Lower leg skin (tissue), 4 donors: ENCODE data around the gene FAM174B. TPM values are rescaled to one million over a fixed set of nuclear protein-coding genes. Genes with fewer than 3 reads are reported as not detected.
A peak's percentile ranks its signal among the peaks of the same experiment; 100 is the strongest.

Source experiments
- DNase-seq, 2 donors: peaks; one replicate each; pipeline ENCODE4 v3.0.0-alpha.2; 2019; ENCODE audit warnings: low spot score in 2 of 2
- H3K4me3 ChIP-seq: fragments of 200-600 bp; sonication (generic); 2 replicates; pipeline ENCODE4 v1.5.1; 2017; ENCODE audit warnings: mild to moderate bottlenecking, low read depth; ENCODE audit not compliant: poor library complexity, severe bottlenecking
- CTCF ChIP-seq, 3 donors: fragments of 450-650 bp; IDR thresholded peaks; one replicate each; pipeline ENCODE4 v1.5.1; 2016; ENCODE audit warnings: antibody characterized with exemption in 3 of 3, mild to moderate bottlenecking in 3 of 3, moderate library complexity in 2 of 3
- POLR2A ChIP-seq, 2 donors: fragments of 450-650 bp; IDR thresholded peaks; one replicate each; pipeline ENCODE4 v1.6.1; 2016 to 2017; ENCODE audit warnings: antibody characterized with exemption in 2 of 2, mild to moderate bottlenecking in 1 of 2, moderate library complexity in 1 of 2
- WGBS, 2 donors: methylation state at CpG; one replicate each; pipeline ENCODE4 v1.1.5; 2018; 5-methylcytosine and 5-hydroxymethylcytosine counted together
- intact Hi-C: fragments of 100-400 bp; cut with DNase I; formaldehyde crosslinking; loops from one replicate; pipeline ENCODE4 v1.15.0; 2023; ENCODE audit warnings: low total_unique reads
- total RNA-seq, 4 donors: library from RNA; depleted of rRNA; stranded (reverse); fragments of >200 nt; gene quantifications; one replicate each; pipeline ENCODE4 v1.1.0, GENCODE V29; 2016

FAM174B gene
- total RNA-seq, 4 donors from 2014 or later = 9.9 to 33.4 (median 18.3) TPM

GRCh38 chr15:92603278-92603677 lies 52.3 kb downstream of the FAM174B start:
- DNase-seq = peak in 1 of 2 donors; percentile 28
- TF ChIP-seq CTCF (IDR thresholded peaks at IDR 0.05) (no peak), POLR2A (IDR thresholded peaks at IDR 0.05) (no peak)
- 85 to 91% methylated on average over 5 of the region's 5 CpGs for WGBS, 2 donors
- no peak overlapping the region for H3K4me3 ChIP-seq
- intact Hi-C loops = no loop called here

GRCh38 chr15:92602267-92602593 lies 53.3 kb downstream of the FAM174B start:
- H3K4me3 ChIP-seq = no peak overlapping the region
- 90% methylated on average over 2 of the region's 2 CpGs for WGBS, 2 donors
- TF ChIP-seq CTCF (IDR thresholded peaks at IDR 0.05) (no peak), POLR2A (IDR thresholded peaks at IDR 0.05) (no peak)
- DNase-seq = no peak
- intact Hi-C loops = no loop called here

- no peak for TF ChIP-seq CTCF (IDR thresholded peaks at IDR 0.05)
- TF ChIP-seq POLR2A (IDR thresholded peaks at IDR 0.05) = no peak
- 84 to 88% methylated on average over 3 of the region's 3 CpGs for whole genome bisulfite sequencing, 2 donors
- H3K4me3 ChIP-seq = no peak overlapping the region
- DNase-seq = no peak
- intact Hi-C loops = no loop called here
Measured at GRCh38 chr15:92601592-92602266, 53.8 kb downstream of the FAM174B start.

GRCh38 chr15:92600856-92601255 lies 54.7 kb downstream of the FAM174B start:
- intact Hi-C loops = no loop called here
- 37 to 56% methylated on average over 3 of the region's 3 CpGs for WGBS, 2 donors
- H3K4me3 ChIP-seq = no peak overlapping the region
- no peak for DNase-seq
- TF ChIP-seq POLR2A (IDR thresholded peaks at IDR 0.05) (no peak), CTCF (IDR thresholded peaks at IDR 0.05) (no peak)

- intact Hi-C loops = no loop called here
- DNase-seq = no peak
- no peak overlapping the region for H3K4me3 ChIP-seq
- no peak for TF ChIP-seq CTCF (IDR thresholded peaks at IDR 0.05)
- TF ChIP-seq POLR2A (IDR thresholded peaks at IDR 0.05) = no peak
- 35 to 37% methylated on average over 4 of the region's 4 CpGs for WGBS, 2 donors
Measured at GRCh38 chr15:92599394-92599970, 56.1 kb downstream of the FAM174B start.

- peak in 1 of 2 donors; percentile 28 for DNase-seq
- TF ChIP-seq CTCF (IDR thresholded peaks at IDR 0.05) (no peak), POLR2A (IDR thresholded peaks at IDR 0.05) (no peak)
- no peak overlapping the region for H3K4me3 ChIP-seq
- WGBS, 2 donors = 65 to 73% methylated on average over 6 of the region's 6 CpGs
- intact Hi-C loops = no loop called here
Measured at GRCh38 chr15:92597548-92597947, 58.0 kb downstream of the FAM174B start.
